Measurements from ENCODE around the gene DCPS.
"Not testable (repeated sequence)": the region's sequence is repeated elsewhere in the genome, so short reads cannot be mapped to it uniquely, and the experiment has no call there.

DCPS gene

GRCh38 chr11:126290887-126291286 lies 13.0 kb upstream of the DCPS start:
- no peak for DNase-seq

DNA sequence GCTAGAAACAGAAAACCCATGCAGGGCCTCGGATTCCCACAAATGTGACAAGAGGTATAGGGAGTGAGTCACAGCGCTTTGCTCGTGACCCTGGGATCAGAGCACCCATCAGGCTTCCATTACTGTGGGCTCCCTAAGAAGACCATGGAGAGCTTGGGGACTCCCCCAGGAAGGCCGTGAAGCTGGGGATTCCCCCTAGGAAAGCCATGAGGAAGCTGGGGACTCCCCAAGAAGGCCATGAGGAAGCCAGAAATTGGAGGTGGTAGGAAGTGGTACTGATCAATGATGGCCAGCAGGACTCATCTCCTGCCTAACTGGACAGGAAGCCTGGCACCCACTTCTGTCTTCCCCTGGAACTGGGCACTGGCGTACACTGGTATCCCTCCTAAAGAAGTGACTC lies 10.1 kb upstream of the DCPS start:
- no peak for DNase-seq

- no peak for DNase-seq
Measured at GRCh38 chr11:126297004-126297403, 6.9 kb upstream of the DCPS start.

- peak in 1 of 2 experiments; percentile 50 for DNase-seq
Measured at GRCh38 chr11:126304457-126305075, 706 bp downstream of the DCPS start.

- DNase-seq, result no peak
Measured at GRCh38 chr11:126305699-126306098, 1.8 kb downstream of the DCPS start.

- DNase-seq, result peak; percentile 13 to 62
Measured at GRCh38 chr11:126307706-126308105, 3.8 kb downstream of the DCPS start.

- no peak for DNase-seq
Measured at GRCh38 chr11:126308271-126308671, 4.4 kb downstream of the DCPS start.

GRCh38 chr11:126308771-126309170 lies 4.9 kb downstream of the DCPS start:
- not testable (repeated sequence) for DNase-seq

DNA sequence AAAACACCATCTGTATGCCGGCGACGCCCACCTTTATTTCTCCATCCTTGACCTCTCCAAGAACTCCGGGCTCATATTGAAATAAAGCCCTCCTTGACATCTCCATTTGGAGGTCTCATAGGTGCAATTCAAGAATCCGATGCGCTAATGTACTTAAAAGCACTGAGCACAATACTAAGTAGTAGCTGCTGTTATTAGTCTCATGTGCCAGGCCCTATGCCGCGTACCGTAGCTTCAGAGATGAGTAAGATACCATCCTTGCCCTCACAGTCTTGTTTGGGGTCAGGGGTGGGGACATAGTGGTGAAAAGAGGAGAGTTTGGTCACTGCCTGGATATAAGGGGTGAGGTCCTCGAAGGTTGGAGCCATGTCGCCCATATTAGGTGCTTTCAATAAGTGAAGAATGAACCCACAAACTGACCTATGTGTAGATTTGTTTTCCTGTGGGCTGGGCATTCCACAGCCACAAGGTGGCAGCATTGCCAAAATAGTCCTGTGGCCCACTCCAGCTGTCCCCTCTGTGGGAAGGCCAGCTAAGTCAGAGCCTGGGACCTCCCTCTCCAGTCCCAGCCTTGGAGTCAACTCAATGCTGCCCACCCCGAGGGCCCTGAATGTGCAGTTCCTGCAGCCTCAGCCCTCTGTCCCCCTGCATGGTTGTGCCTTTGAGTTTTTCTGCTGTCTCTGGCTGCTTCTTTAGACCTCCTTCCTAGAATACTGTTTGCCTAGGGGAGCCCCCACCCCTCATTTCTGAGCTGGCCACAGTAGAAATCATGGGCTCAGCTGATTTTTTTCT lies 6.5 kb downstream of the DCPS start:
- peak; percentile 67 to 85 for DNase-seq

DNA sequence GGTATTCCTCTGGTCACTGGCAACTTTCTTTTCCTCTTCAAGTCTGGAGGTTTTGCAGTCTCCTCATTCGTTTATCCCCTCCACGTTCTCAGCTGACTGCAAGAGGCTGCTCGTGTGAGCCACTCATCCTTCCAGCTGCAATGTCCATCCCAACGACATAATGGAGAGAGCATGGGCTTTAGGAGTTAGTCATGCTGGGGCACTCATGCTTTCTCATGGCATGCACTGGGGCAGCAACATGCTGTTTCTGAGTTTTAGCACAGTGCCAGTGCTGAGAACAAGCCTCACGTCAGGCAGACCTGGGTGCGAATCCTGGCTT lies 7.1 kb downstream of the DCPS start:
- no peak for DNase-seq

DNA sequence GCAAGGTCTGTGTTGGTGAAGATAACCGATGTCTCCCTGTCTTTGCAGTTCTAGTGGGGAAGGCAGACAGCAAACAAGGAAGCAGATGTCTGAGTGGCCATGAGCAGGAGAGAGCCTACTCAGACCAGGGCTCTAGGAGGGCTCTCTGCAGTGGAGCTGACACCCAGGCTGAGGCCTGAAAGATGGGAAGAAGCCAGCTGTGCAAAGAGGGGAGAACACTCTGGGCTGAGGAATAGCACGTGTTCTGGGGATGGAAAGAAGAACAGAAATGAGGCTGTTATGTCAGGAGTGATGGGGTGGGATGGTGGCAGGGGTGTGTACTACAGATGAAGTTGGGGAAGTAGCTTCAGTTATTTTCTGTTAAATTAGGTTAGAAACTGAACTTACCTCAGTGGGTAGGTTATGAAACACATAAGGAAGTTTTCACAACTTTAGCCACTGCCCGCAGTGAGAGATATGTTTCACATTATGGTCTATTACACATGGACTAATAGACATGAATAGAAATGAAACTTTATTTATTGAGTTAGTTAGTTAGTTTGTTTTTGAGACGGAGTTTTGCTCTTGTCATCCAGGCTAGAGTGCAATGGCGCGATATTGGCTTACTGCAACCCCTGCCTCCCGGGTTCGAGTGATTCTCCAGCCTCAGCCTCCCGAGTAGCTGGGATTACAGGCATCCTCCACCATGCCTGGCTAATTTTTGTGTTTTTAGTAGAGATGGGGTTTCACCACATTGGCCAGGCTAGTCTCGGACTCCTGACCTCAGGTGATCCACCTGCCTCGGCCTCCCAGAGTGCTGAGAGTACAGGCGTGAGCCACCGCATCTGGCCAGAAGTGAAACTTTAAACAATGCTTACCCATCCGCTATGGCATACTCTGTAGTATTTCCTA lies 7.8 kb downstream of the DCPS start:
- DNase-seq, result no peak

DNA sequence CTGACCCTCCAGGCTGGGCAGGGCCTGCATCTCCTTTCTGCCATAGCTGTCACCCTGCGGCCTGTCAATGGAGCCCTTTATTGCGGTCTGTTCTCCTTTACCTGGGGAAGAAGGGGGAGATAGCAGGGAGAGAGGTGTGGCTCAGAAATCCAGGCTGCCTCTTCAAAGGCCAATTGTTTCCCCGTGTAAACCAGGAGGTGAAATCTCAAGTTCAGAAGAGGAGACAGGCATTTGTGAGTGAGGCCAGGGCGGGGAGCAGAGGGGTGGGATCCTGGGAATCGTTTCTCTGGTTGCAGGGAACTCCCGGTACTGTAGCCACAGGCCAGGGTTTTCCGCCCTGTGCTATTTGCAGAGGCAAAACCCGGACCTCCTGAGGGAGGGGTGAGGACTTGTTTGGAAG lies 9.1 kb downstream of the DCPS start:
- DNase-seq, result no peak

GRCh38 chr11:126313826-126314225 lies 10.0 kb downstream of the DCPS start:
- DNase-seq, result no peak

DNA sequence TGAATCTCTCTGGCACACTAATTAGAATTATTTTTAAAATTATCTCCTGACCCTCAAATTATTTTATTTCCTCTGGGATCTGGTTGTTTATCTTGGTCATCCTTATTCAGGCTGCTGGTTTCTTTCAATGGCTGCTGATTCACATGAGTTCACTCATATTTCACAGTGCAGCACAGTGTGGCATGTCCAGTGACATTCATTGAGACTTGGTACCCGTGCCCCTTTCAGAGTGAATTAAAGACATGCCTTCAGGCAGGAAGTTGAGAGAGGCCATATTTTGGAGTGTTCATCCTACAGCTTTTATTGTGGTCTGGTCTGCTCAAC lies 13.5 kb downstream of the DCPS start:
- no peak for DNase-seq

DNA sequence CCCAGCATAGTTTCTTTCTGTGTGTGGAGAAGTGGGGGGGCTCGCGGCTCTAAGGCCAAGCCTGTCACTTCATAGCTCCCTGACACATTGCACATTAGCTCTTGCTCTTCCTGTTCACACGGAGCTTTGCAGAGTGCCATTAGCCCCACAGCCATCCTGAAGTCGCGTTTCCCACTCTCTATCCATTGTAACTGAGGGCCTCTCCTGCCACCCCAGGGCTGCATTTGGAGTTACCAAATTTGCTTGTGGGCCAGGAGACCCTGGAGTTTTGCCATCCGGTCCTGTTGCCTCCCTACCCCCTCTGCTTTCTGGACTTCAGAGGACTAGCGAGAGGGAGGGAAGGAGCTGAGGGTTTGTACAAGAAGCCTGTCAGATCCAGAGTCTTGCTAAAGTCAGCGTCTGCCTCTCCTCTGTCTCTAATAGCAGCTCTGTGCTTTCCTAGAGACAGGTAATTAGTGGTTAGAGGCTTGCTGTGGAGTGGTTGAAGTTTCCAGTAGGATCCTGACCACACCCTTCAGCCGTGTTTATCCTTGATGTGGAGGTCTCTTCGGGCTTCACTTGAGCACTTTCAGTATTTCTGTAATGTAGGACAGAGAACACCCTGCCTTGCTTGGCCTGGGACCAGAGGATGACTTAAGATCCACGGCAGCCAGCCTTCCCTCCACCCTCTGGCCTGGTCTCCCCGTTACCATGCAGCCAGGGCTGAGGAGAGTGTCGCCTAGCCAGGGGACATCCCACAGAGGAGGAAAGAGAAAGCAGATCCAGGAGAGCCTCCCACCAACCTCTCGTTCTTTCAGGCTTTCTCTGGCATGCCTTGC lies 14.1 kb downstream of the DCPS start:
- peak; percentile 51 to 54 for DNase-seq

- peak; percentile 56 to 86 for DNase-seq
Measured at GRCh38 chr11:126318574-126319373, 14.9 kb downstream of the DCPS start.

DNA sequence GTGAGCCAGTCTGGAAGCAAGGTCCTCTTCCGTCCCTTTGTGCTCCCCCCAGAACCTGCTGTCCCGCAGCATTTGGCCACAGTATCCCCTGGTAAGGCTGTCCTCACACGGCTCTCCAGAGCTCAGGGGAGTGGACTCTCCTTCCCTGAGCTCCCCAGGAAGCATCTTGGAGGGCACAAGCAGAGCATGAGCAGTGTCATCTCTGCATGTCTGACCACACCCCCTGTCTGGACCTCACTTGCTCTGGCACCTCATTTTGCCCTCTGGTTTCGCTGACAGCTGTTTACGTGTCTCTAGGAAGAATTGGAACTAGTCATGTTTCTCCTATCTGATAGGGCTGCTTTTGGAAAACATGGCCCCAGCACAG lies 15.5 kb downstream of the DCPS start:
- no peak for DNase-seq

DNA sequence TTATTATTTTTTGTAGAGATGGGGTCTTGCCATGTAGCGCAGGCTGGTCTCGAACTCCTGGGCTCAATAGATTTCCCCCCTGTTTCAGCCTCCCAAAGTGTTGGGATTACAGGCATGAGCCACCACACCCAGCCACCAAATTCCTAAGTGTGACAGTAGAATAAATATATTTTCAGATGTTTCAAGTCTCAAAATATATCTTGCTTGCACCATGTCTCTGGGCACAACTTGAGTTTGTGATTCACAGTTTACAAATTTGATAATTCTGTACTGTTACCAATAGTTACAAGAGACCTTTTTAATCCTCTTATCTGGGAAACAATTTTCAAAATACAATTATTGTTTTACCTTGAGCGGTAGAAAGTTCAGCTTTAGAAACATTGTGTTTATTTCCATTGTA lies 19.1 kb downstream of the DCPS start:
- no peak for DNase-seq

DNA sequence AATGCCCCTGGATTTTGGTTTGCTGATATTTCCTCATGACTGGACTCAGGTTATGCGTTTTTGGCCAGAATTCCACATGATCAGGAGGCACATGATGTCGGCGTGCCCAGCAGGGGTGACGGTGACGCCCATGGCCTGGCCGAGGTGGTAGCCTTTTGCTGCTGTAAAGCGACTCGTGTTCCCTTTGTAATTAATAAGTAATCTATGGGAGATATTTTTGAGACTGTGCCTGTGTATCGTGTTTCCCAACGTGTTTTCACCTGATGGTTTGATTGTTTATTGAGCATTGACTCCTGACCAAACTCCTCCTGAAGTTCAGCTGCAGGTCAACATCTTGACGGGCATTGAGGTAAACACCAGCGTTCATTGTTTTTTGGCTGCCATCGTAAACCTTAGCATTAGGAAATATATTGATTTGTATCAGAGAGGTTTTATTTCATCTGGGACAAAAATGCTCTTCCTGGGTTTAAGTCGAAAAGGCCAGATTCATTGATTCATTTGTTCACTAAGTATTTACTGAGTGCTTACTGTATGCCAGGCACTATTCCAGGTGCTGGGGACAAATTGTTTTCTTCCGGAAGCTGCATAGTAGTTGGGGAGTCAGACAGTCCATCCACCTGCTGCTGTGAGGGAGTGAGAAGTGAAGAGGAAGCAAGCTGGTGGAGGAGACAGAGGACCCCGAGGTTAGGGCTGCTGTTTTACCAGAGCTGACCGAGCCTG lies 23.6 kb downstream of the DCPS start:
- no peak for DNase-seq

- DNase-seq, result no peak
Measured at GRCh38 chr11:126328001-126328390, 24.1 kb downstream of the DCPS start.

DNA sequence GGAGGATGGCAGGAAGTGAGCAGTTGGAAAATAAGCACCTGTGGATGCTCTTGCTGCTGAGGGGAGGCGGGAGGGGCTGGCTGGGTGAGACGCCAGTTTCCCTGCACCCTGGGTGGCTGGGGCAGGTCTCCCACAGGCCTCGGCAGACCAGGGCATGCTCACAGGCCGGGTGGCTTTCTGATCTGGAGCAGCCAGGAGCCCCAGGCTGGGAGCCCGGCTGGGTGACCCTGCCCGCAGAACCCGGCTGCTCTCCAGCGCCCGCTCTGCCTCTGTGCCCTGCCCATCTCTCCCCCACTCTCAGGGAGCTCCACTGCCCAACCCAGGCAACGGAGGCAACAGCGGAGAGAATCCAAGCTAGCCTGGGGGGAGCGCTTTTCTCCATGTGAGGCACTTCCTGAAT lies 24.6 kb downstream of the DCPS start:
- DNase-seq, result no peak

Data from NCI-H446 (cell line).